Heart left ventricle (tissue), 16 donors: ENCODE data around the gene CAMTA1. TPM values are rescaled to one million over a fixed set of nuclear protein-coding genes. Genes with fewer than 3 reads are reported as not detected.

ENCODE experiments used
- ATAC-seq, 4 donors: fragments of 200-7000 bp; cut with Tn5 transposase; one replicate each; pipeline ENCODE4 v1.9.1; 2020 to 2022; ENCODE audit warnings: moderate library complexity in 4 of 4, mild to moderate bottlenecking in 3 of 4, moderate number of reproducible peaks in 1 of 4
- DNase-seq, 5 donors: peaks; one replicate each; pipeline ENCODE4 v3.0.0-alpha.2; 2020
- H3K27ac ChIP-seq, 12 donors: fragments of 200-600 bp; sonication (generic) in 4 of 12; one replicate each; pipeline versions ENCODE4 v1.5.0 to v1.8.0; 2016 to 2022; ENCODE audit warnings: mild to moderate bottlenecking in 2 of 12
- H3K27me3 ChIP-seq, 9 donors: fragments of 200-600 bp; sonication (generic) in 2 of 9; one replicate each; pipeline versions ENCODE4 v1.5.1 to v1.8.0; 2016 to 2022; ENCODE audit warnings: mild to moderate bottlenecking in 3 of 9
- H3K36me3 ChIP-seq, 9 donors: fragments of 200-600 bp; sonication (generic) in 2 of 9; one replicate each; pipeline versions ENCODE4 v1.5.0 to v1.8.0; 2018 to 2022; ENCODE audit warnings: mild to moderate bottlenecking in 2 of 9
- H3K4me1 ChIP-seq, 12 donors: fragments of 200-600 bp; sonication (generic) in 4 of 12; one replicate each; pipeline versions ENCODE4 v1.5.0 to v1.8.0; 2016 to 2022; ENCODE audit warnings: mild to moderate bottlenecking in 3 of 12
- H3K4me3 ChIP-seq, 12 donors: fragments of 200-600 bp; sonication (generic) in 4 of 12; one replicate each; pipeline versions ENCODE4 v1.5.0 to v1.8.0; 2017 to 2022; ENCODE audit warnings: mild to moderate bottlenecking in 9 of 12, moderate library complexity in 4 of 12
- H3K9me3 ChIP-seq, 12 donors: fragments of 200-600 bp; sonication (generic) in 4 of 12; one replicate each; pipeline versions ENCODE4 v1.5.0 to v1.8.0; 2016 to 2022; ENCODE audit warnings: mild to moderate bottlenecking in 1 of 12
- CTCF ChIP-seq, 12 donors: fragments of 200-600 bp; sonication (generic) in 4 of 12; IDR thresholded peaks; one replicate each; pipeline versions ENCODE4 v1.5.0 to v1.8.0; 2018 to 2022; ENCODE audit warnings: antibody characterized with exemption in 12 of 12, mild to moderate bottlenecking in 5 of 12
- POLR2A ChIP-seq, 2 donors: fragments of 450-650 bp; IDR thresholded peaks; one replicate each; pipeline ENCODE4 v1.6.1; 2017; ENCODE audit warnings: antibody characterized with exemption in 2 of 2, mild to moderate bottlenecking in 2 of 2, moderate library complexity in 2 of 2
- WGBS, 4 donors: extraction: QIAGEN DNeasy Blood & Tissue Kit in 2 of 4; methylation state at CpG; one replicate each; pipeline versions ENCODE4 v1.1.5 to v1.1.7; 2013 to 2018; 5-methylcytosine and 5-hydroxymethylcytosine counted together
- intact Hi-C, 10 donors: fragments of 100-400 bp; cut with DNase I; formaldehyde crosslinking; loops; one replicate each; pipeline versions ENCODE4 v1.11.1 to v1.14.2; 2022
- polyA plus RNA-seq, 2 donors: library from polyadenylated mRNA; stranded (reverse); fragments of 200-250 nt; gene quantifications; one replicate each; pipeline ENCODE4 v1.2.3, GENCODE V29; 2013
- total RNA-seq, 9 donors: library from RNA; depleted of rRNA in 2 of 9; stranded (reverse); fragments of >200 nt in 2 of 9; fragmentation: NEBNext Ultra II Directional in 3 of 9; extraction: Animal tissue kit (Norgen Biotek cat#: 25700) in 3 of 9; gene quantifications; one replicate each; pipeline versions ENCODE4 v1.1.0 to v1.2.4, GENCODE V29; 2016 to 2023
- donor health status: ischemic (EF 13 %, LVEDD 7.1; RV severe dilation, severe dysfunction).
- donor health status: healthy with polysubstance abuse.
- donor health status: DM: no; HTN: yes; CAD: no.
- donor health status: DM: no; HTN: no; CAD: no.
- donor health status: ischemic (EF 25% LVEDD 6.9; RV normal size, moderate dysfunction).
- donor health status: ischemic (EF 25% LVEDD 5.7; RV mildly dilated, moderate dysfunction).
- donor health status: healthy.
- donor health status: DM: yes; HTN: yes; CAD: no.
- donor health status: ischemic (EF 35%, LVEDD 5.7; RV mildly dilated, moderate dysfunction).
- donor health status: nonischemic (EF 11% LVEDD 7.7; RV severe dilation, severe dysfunction).
- donor health status: DM: yes; HTN: yes; CAD: no.
- donor health status: PGD.
- donor health status: ischemic (EF 29% LVEDD 5.4; RV normal size, mild dysfunction).
- donor health status: nonischemic (EF 23%, LVEDD 6.1; RV moderate dilation, normal function).

Gene CAMTA1
- total and polyA plus RNA-seq, 11 donors: 114 to 303 (median 137) TPM

GRCh38 chr1:7743346-7743745, 958.1 kb downstream of the CAMTA1 start:
- H3K4me1 ChIP-seq: no peaks in the 10 kb centered on the region
- DNase-seq: no peak
- H3K4me3 ChIP-seq: no peak overlapping the region
- H3K27ac ChIP-seq: no peak overlapping the region
- 92 to 94% (median 93%) methylated on average over 6 of the region's 6 CpGs for WGBS, 4 donors
- no peaks in the 10 kb centered on the region for H3K27me3 ChIP-seq
- H3K9me3 ChIP-seq: no peaks in the 10 kb centered on the region
- no peak for ATAC-seq
- intact Hi-C loops: loop anchor here in 1 of 10 donors (5.0 kb wide), 1 partner anchor 46 kb away; no protein-coding TSS in a partner anchor
- peaks cover 0 to 40% (median 9%) of the 10 kb centered on the region in 9 donors for H3K36me3 ChIP-seq
- TF ChIP-seq CTCF (IDR thresholded peaks at IDR 0.05): no peak
- TF ChIP-seq POLR2A (IDR thresholded peaks at IDR 0.05): no peak

DNA sequence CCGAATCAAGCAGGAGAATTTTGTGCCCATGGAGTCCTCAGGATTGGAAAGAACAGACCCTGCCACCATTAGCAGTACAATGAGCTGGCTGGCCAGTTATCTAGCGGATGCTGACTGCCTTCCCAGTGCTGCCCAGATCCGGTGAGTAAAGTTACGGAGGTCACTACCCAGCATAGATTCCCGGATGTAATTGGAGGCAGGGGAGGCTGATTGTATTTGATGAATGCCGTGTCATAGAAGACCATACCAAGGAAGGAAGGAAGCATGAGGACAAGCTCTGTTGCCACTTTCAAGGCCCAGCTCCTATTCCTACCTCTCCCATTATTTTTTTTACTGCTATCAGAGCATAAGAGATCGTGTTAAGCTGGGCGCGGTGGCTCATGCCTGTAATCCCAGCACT, 959.6 kb downstream of the CAMTA1 start:
- 92 to 95% (median 93%) methylated on average over 9 of the region's 9 CpGs for WGBS, 4 donors
- Histone ChIP-seq H3K27me3 (no peaks in the 10 kb centered on the region), H3K36me3 (peaks cover 0 to 37% (median 7%) of the 10 kb centered on the region in 9 donors), H3K9me3 (no peaks in the 10 kb centered on the region), H3K27ac (no peak overlapping the region), H3K4me1 (no peaks in the 10 kb centered on the region), H3K4me3 (no peak overlapping the region)
- no peak for ATAC-seq
- no peak for DNase-seq
- TF ChIP-seq CTCF (IDR thresholded peaks at IDR 0.05): no peak
- intact Hi-C loops: loop anchor here in 1 of 10 donors (5.0 kb wide), 1 partner anchor 48 kb away; no protein-coding TSS in a partner anchor

GRCh38 chr1:7745783-7746182, 960.5 kb downstream of the CAMTA1 start:
- WGBS, 4 donors: 94 to 96% (median 95%) methylated on average over 10 of the region's 10 CpGs
- Histone ChIP-seq H3K9me3 (no peaks in the 10 kb centered on the region), H3K4me1 (no peaks in the 10 kb centered on the region), H3K27me3 (no peaks in the 10 kb centered on the region), H3K4me3 (no peak overlapping the region), H3K27ac (no peak overlapping the region), H3K36me3 (peaks cover 0 to 37% (median 10%) of the 10 kb centered on the region in 9 donors)
- ATAC-seq (no peak), DNase-seq (no peak)
- TF ChIP-seq POLR2A (IDR thresholded peaks at IDR 0.05) (no peak), CTCF (IDR thresholded peaks at IDR 0.05) (no peak)
- intact Hi-C loops: no loop called here

DNA sequence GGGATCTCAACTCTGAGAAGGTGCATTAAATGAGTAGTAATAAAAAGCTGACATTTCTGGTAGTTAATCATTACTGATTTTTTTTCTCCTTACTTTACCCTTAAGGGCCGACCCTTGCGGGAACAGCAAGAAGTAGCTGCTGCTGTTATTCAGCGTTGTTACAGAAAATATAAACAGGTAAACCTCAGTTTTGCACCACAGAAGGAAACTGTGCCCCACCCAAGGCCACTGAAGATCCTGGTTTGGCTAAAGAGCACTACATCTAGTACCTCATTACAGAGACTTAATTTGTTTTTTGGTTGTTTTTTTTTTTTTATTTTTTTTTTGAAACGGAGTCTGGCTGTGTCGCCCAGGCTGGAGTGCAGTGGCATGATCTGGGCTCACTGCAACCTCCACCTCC, 962.4 kb downstream of the CAMTA1 start:
- Histone ChIP-seq H3K4me3 (no peak overlapping the region), H3K27me3 (no peaks in the 10 kb centered on the region), H3K9me3 (no peaks in the 10 kb centered on the region), H3K4me1 (peaks cover 0 to 3% (median 0%) of the 10 kb centered on the region in 12 donors), H3K27ac (no peak overlapping the region), H3K36me3 (peaks cover 0 to 37% (median 10%) of the 10 kb centered on the region in 9 donors)
- intact Hi-C loops: no loop called here
- WGBS, 4 donors: 91 to 95% (median 94%) methylated on average over 5 of the region's 5 CpGs
- DNase-seq (no peak), ATAC-seq (no peak)
- no peak for TF ChIP-seq POLR2A (IDR thresholded peaks at IDR 0.05)
- TF ChIP-seq CTCF (IDR thresholded peaks at IDR 0.05): no peak
